GM12878 (cell line): ENCODE results near the gene ADCY7. TPM values are rescaled to one million over a fixed set of nuclear protein-coding genes. Genes with fewer than 3 reads are reported as not detected.

ENCODE experiments used
- ATAC-seq: fragments of 200-7000 bp; cut with Tn5 transposase; 3 replicates; pipeline ENCODE4 v1.9.1; 2020; ENCODE audit warnings: mild to moderate bottlenecking, moderate library complexity
- BruUV-seq: library from RNA; stranded (reverse); fragments of 400-500 nt; replicated peaks from 2 replicates; lab custom pipeline; 2021; lab: Mats Ljungman, UMichigan
- CTCF ChIA-PET: fragments of 300-600 bp; sonication (Branson Sonifier 250); formaldehyde crosslinking; extraction: SDS; loops from one replicate; lab custom pipeline; 2021; ENCODE audit warnings: inconsistent platforms; lab: Yijun Ruan, JAX
- POLR2A ChIA-PET: fragments of 350-600 bp; formaldehyde crosslinking; extraction: SDS; loops from one replicate; lab custom pipeline; 2021; ENCODE audit warnings: inconsistent platforms; lab: Charles Lee
- RAD21 ChIA-PET: fragments of 300-600 bp; sonication (Branson Sonifier 250); formaldehyde crosslinking; loops from one replicate; lab custom pipeline; 2023; ENCODE audit warnings: antibody characterized with exemption; ENCODE audit not compliant: unreplicated experiment; lab: Charles Lee
- SMC1A ChIA-PET: fragments of 300-600 bp; sonication (Branson Sonifier 250); formaldehyde crosslinking; loops from one replicate; lab custom pipeline; 2023; ENCODE audit not compliant: unreplicated experiment, uncharacterized antibody; lab: Charles Lee
- DNase-seq: peaks from one replicate; pipeline ENCODE4 v3.0.0-alpha.2; 2011; ENCODE audit warnings: low read depth, low spot score
- FAIRE-seq: peaks from 3 replicates; lab custom pipeline; 2011; peaks lifted over from hg19 to GRCh38; lab: Jason Lieb, UNC
- H2AFZ ChIP-seq: 2 replicates; pipeline ENCODE4 v1.6.0; 2011; ENCODE audit warnings: low read depth, low read length, control low read depth; ENCODE audit not compliant: control insufficient read depth
- H3K27ac ChIP-seq: 2 replicates; pipeline ENCODE4 v1.5.1; 2011; ENCODE audit warnings: control low read depth; ENCODE audit not compliant: control insufficient read depth, insufficient read depth
- H3K27me3 ChIP-seq, 2 experiments: replicated peaks in 1 of 2; 2 replicates each; pipeline versions ENCODE4 v1.6.0 to v1.6.1; 2011; ENCODE audit warnings: low read length in 1 of 2; ENCODE audit not compliant: control insufficient read depth in 2 of 2, insufficient read depth in 2 of 2
- H3K36me3 ChIP-seq, 2 experiments: 2 replicates each; pipeline ENCODE4 v1.5.1; 2011; ENCODE audit warnings: low read length in 1 of 2; ENCODE audit not compliant: control insufficient read depth in 2 of 2, insufficient read depth in 2 of 2
- H3K4me1 ChIP-seq: 2 replicates; pipeline ENCODE4 v1.6.1; 2011; ENCODE audit warnings: mild to moderate bottlenecking, low read length, moderate library complexity, mixed read lengths; ENCODE audit not compliant: control insufficient read depth, insufficient read depth
- H3K4me2 ChIP-seq: 2 replicates; pipeline ENCODE4 v1.6.0; 2011; ENCODE audit warnings: control low read depth; ENCODE audit not compliant: control insufficient read depth, insufficient read depth
- H3K4me3 ChIP-seq: fragments of 200-600 bp; sonication (generic); 2 replicates; pipeline ENCODE4 v1.5.1; 2016
- H3K79me2 ChIP-seq: 2 replicates; pipeline ENCODE4 v1.6.0; 2011; ENCODE audit warnings: low read length; ENCODE audit not compliant: control insufficient read depth, insufficient read depth
- H3K9ac ChIP-seq: 2 replicates; pipeline ENCODE4 v1.8.0; 2011; ENCODE audit warnings: low read length, control low read depth, mixed read lengths; ENCODE audit not compliant: control insufficient read depth, insufficient read depth
- H3K9me3 ChIP-seq: replicated peaks from 3 replicates; pipeline ENCODE4 v1.5.1; 2011; ENCODE audit warnings: mild to moderate bottlenecking, low read length; ENCODE audit not compliant: control insufficient read depth, insufficient read depth
- H4K20me1 ChIP-seq: 2 replicates; pipeline ENCODE4 v1.6.0; 2011; ENCODE audit not compliant: control insufficient read depth, insufficient read depth
- CEBPB ChIP-seq, 2 experiments: fragments of 150-350 bp in 1 of 2; IDR thresholded peaks; 2 replicates each; pipeline ENCODE4 v1.6.1; 2012 to 2014; ENCODE audit warnings: low read depth in 2 of 2, low read length in 2 of 2, borderline replicate concordance in 1 of 2, inconsistent platforms in 1 of 2
- EGR1 ChIP-seq, 2 experiments: IDR thresholded peaks; 1 replicate in 1 of 2; 2 replicates in 1 of 2; pipeline ENCODE4 v1.6.1; 2011 to 2012; ENCODE audit warnings: low read depth in 2 of 2, low read length in 2 of 2, borderline replicate concordance in 1 of 2, mild to moderate bottlenecking in 1 of 2, moderate library complexity in 1 of 2
- RUNX3 ChIP-seq: IDR thresholded peaks from 2 replicates; pipeline ENCODE4 v1.6.1; 2012; ENCODE audit warnings: low read length, inconsistent platforms
- SMAD1 ChIP-seq: fragments of 450-650 bp; IDR thresholded peaks from 2 replicates; pipeline ENCODE4 v1.6.1; 2018; ENCODE audit warnings: mild to moderate bottlenecking, low read depth; ENCODE audit not compliant: partially characterized antibody
- TCF7 ChIP-seq: IDR thresholded peaks from 2 replicates; pipeline ENCODE4 v1.6.1; 2014; ENCODE audit warnings: antibody characterized with exemption, borderline replicate concordance
- WGBS: methylation state at CpG from one replicate; pipeline ENCODE4 v1.1.6; 2016; ENCODE audit warnings: low lambda C conversion rate; ENCODE audit not compliant: insufficient replicate concordance, insufficient coverage; ENCODE audit errors: missing lambda C conversion rate; 5-methylcytosine and 5-hydroxymethylcytosine counted together
- in situ Hi-C: fragments of 300-500 bp; cut with MboI; formaldehyde crosslinking; loops from 9 replicates; pipeline ENCODE4 v1.14.3; 2018; ENCODE audit warnings: mixed read lengths
- intact Hi-C: fragments of 100-400 bp; cut with micrococcal nuclease; formaldehyde crosslinking; loops from one replicate; pipeline ENCODE4 v1.14.2; 2022; ENCODE audit not compliant: unreplicated experiment
- polyA plus RNA-seq, 11 experiments: library from polyadenylated mRNA; depleted of rRNA in 4 of 11; unstranded in 6 of 11; stranded (reverse) in 5 of 11; fragments of >200 nt; fragmentation: Nextera tagmentation in 4 of 11; fragmentation: Illumina TruSeq in 1 of 11; extraction: Ambion mirVana in 4 of 11; extraction: Trizol in 1 of 11; gene quantifications; 1 replicate in 1 of 11; 2 replicates in 10 of 11; pipeline versions ENCODE4 v1.2.1 to v1.2.3, GENCODE V29; 2011 to 2016; ENCODE audit warnings: inconsistent platforms in 2 of 11, missing spikeins in 2 of 11, low read depth in 1 of 11
- total RNA-seq, 4 experiments: library from RNA; depleted of rRNA in 3 of 4; stranded (reverse); fragments of >200 nt in 3 of 4; fragmentation: Illumina TruSeq in 1 of 4; extraction: Trizol in 1 of 4; gene quantifications; 2 replicates each; pipeline versions ENCODE4 v1.2.1 to v1.2.3, GENCODE V29; 2013 to 2021
- TF ChIP-seq, protein P1 (sequence below): fragments of 450-650 bp; IDR thresholded peaks from 2 replicates; pipeline ENCODE4 v1.6.1; 2017; ENCODE audit warnings: mild to moderate bottlenecking, moderate library complexity
- TF ChIP-seq, protein P2 (sequence below): fragments of 450-650 bp; IDR thresholded peaks from 2 replicates; pipeline ENCODE4 v1.6.1; 2017; ENCODE audit warnings: low read depth, mild to moderate bottlenecking, moderate library complexity
- TF ChIP-seq, protein P3 (sequence below): IDR thresholded peaks from 2 replicates; pipeline ENCODE4 v1.6.1; 2012; ENCODE audit warnings: mild to moderate bottlenecking, low read depth, low read length

ADCY7 gene
- total and polyA plus RNA-seq, 10 of the 15 experiments (the other 5 are each of a cell fraction or from before 2014, with no cell fraction given): 1.2 to 87.9 (median 24.4) TPM

DNA sequence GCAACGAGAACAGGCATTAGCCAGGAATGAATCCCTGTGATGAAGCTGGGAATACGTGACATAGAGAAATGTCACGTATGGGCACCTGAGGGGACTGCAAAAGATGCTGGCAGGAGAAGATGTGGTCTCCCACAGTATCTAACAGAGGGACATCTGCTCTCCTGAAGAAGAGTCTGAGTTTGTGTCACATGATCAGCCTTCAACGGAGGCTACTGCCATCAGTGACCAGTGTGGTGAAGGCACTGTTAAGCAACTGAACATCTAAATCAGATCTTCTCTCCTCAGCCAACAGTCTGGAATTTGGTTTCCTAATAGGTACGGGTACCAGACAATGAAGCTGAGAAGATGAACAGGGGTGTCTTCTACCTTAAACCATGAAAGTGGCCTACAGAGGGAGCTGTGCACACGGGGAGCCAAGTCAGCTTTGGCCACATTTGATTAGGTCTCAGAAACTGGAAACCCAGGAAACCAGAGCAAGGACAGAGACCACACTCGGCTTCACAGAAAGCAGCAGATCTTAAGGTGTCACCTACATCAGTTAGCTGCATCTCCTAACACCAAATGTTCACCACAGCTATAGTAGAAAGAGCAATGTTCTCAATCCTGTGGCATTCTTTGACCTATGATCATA is 60.6 kb downstream of the ADCY7 start (continued):
- TF ChIP-seq, protein P1, sequence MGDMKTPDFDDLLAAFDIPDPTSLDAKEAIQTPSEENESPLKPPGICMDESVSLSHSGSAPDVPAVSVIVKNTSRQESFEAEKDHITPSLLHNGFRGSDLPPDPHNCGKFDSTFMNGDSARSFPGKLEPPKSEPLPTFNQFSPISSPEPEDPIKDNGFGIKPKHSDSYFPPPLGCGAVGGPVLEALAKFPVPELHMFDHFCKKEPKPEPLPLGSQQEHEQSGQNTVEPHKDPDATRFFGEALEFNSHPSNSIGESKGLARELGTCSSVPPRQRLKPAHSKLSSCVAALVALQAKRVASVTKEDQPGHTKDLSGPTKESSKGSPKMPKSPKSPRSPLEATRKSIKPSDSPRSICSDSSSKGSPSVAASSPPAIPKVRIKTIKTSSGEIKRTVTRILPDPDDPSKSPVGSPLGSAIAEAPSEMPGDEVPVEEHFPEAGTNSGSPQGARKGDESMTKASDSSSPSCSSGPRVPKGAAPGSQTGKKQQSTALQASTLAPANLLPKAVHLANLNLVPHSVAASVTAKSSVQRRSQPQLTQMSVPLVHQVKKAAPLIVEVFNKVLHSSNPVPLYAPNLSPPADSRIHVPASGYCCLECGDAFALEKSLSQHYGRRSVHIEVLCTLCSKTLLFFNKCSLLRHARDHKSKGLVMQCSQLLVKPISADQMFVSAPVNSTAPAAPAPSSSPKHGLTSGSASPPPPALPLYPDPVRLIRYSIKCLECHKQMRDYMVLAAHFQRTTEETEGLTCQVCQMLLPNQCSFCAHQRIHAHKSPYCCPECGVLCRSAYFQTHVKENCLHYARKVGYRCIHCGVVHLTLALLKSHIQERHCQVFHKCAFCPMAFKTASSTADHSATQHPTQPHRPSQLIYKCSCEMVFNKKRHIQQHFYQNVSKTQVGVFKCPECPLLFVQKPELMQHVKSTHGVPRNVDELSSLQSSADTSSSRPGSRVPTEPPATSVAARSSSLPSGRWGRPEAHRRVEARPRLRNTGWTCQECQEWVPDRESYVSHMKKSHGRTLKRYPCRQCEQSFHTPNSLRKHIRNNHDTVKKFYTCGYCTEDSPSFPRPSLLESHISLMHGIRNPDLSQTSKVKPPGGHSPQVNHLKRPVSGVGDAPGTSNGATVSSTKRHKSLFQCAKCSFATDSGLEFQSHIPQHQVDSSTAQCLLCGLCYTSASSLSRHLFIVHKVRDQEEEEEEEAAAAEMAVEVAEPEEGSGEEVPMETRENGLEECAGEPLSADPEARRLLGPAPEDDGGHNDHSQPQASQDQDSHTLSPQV: no peak
- no peak for TF ChIP-seq EGR1 (IDR thresholded peaks at IDR 0.05; ENCODE audit: borderline replicate concordance in 1 of 2, low read depth in 2 of 2, low read length in 2 of 2)
- TF ChIP-seq, all 136 proteins: peak for 6

DNA sequence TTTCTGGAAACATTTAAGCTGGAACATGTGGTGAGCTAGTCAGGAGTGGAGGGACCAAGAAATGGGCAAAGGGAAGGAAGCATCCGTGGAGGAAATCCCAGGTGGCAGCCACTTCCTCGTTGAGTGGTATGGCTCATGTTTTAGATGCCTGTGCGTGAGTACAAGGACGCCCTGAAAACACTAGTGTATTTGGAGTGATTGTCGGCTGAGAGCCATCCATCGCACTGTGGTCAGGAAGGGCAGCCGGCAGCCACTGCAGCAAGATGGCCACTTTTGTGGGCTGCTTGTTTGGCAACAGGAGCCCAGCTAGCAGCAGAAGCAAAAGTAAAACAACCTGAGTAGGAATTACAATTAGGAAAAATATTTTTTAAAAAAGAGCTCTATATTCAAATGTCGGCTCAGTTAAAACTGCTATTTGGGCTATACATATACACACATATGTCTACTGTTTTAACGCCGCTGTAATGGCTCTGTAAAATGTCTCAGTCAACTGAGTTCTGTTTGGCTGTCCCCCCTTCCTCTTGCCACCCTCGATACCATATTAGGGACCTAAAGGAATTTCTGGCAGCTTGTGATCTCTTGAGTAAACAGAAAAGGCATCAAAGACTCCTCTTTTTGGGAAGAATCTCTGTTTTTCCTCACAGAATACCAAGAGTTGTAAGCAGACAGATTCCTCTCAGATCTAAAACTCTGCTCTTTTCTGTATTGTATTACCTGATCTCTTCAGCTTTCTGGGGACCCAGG is 63.3 kb downstream of the ADCY7 start:
- ATAC-seq: no peak
- 95% methylated on average over 11 of the region's 11 CpGs for WGBS
- no peak for FAIRE-seq
- Histone ChIP-seq H4K20me1 (no peaks in the 10 kb centered on the region), H3K4me3 (no peak overlapping the region), H3K36me3 (peaks cover 10 to 24% of the 10 kb centered on the region in 2 experiments; a peak in 3 of 4 replicates), H3K9me3 (no peaks in the 10 kb centered on the region), H3K4me2 (no peak overlapping the region), H2AFZ (no peak overlapping the region), H3K27me3 (no peaks in the 10 kb centered on the region), H3K27ac (0 out of 2 replicates have a peak overlapping the region, but pooled peaks have one; percentile 1), H3K79me2 (no peaks in the 10 kb centered on the region), H3K4me1 (peaks cover 3% of the 10 kb centered on the region; the same call in 1 of the 2 replicates), H3K9ac (no peak overlapping the region)
- intact Hi-C loops: loop anchor here (5.0 to 10.0 kb wide), 2 partner anchors 115 to 478 kb away; no protein-coding TSS in a partner anchor
- TF ChIP-seq, protein P2, sequence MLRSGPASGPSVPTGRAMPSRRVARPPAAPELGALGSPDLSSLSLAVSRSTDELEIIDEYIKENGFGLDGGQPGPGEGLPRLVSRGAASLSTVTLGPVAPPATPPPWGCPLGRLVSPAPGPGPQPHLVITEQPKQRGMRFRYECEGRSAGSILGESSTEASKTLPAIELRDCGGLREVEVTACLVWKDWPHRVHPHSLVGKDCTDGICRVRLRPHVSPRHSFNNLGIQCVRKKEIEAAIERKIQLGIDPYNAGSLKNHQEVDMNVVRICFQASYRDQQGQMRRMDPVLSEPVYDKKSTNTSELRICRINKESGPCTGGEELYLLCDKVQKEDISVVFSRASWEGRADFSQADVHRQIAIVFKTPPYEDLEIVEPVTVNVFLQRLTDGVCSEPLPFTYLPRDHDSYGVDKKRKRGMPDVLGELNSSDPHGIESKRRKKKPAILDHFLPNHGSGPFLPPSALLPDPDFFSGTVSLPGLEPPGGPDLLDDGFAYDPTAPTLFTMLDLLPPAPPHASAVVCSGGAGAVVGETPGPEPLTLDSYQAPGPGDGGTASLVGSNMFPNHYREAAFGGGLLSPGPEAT: no peak
- TF ChIP-seq RUNX3: no peak
- TF ChIP-seq CEBPB (IDR thresholded peaks at IDR 0.05; ENCODE audit: borderline replicate concordance in 1 of 2, low read depth in 2 of 2, low read length in 2 of 2): no peak
- no peak for TF ChIP-seq SMAD1
- TF ChIP-seq, protein P3, sequence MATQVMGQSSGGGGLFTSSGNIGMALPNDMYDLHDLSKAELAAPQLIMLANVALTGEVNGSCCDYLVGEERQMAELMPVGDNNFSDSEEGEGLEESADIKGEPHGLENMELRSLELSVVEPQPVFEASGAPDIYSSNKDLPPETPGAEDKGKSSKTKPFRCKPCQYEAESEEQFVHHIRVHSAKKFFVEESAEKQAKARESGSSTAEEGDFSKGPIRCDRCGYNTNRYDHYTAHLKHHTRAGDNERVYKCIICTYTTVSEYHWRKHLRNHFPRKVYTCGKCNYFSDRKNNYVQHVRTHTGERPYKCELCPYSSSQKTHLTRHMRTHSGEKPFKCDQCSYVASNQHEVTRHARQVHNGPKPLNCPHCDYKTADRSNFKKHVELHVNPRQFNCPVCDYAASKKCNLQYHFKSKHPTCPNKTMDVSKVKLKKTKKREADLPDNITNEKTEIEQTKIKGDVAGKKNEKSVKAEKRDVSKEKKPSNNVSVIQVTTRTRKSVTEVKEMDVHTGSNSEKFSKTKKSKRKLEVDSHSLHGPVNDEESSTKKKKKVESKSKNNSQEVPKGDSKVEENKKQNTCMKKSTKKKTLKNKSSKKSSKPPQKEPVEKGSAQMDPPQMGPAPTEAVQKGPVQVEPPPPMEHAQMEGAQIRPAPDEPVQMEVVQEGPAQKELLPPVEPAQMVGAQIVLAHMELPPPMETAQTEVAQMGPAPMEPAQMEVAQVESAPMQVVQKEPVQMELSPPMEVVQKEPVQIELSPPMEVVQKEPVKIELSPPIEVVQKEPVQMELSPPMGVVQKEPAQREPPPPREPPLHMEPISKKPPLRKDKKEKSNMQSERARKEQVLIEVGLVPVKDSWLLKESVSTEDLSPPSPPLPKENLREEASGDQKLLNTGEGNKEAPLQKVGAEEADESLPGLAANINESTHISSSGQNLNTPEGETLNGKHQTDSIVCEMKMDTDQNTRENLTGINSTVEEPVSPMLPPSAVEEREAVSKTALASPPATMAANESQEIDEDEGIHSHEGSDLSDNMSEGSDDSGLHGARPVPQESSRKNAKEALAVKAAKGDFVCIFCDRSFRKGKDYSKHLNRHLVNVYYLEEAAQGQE: no peak
- no peak for TF ChIP-seq TCF7
- RAD21 ChIA-PET: interaction anchor here (0.7 kb wide), 2 partner anchors 26 to 55 kb away, joined by 3 read pairs; no protein-coding TSS in a partner anchor
- POLR2A ChIA-PET: interaction anchor here (1.0 to 1.1 kb wide), 2 partner anchors 30 to 51 kb away, joined by 3 to 6 read pairs; no protein-coding TSS in a partner anchor
- BruUV-seq: no TSS peak
- no peak for DNase-seq
- in situ Hi-C loops: no loop called here
- SMC1A ChIA-PET: interaction anchor here (0.7 to 1.5 kb wide), 7 partner anchors 12 to 477 kb away, joined by 3 to 4 read pairs (median 3); no protein-coding TSS in a partner anchor
- CTCF ChIA-PET: interaction anchor here (0.5 to 5.6 kb wide), 14 partner anchors 10 to 477 kb away, joined by 3 to 51 read pairs (median 3); partner anchors contain the start of gene CNEP1R1
